B cell (primary cell): ENCODE measurements around the gene MORC4. TPM values are rescaled to one million over a fixed set of nuclear protein-coding genes. Genes with fewer than 3 reads are reported as not detected.

ENCODE experiments used
- ATAC-seq: fragments of 200-7000 bp; cut with Tn5 transposase; one replicate; pipeline ENCODE4 v1.10.0; 2021; ENCODE audit warnings: low read depth, mild to moderate bottlenecking, moderate number of reproducible peaks, moderate library complexity
- CTCF ChIA-PET: fragments of 350-600 bp; sonication (Branson Sonifier 250); formaldehyde crosslinking; loops from one replicate; lab custom pipeline; 2021; ENCODE audit warnings: antibody characterized with exemption, inconsistent platforms; lab: Charles Lee
- POLR2A ChIA-PET: fragments of 350-600 bp; sonication (Branson Sonifier 250); formaldehyde crosslinking; loops from one replicate; lab custom pipeline; 2021; ENCODE audit warnings: antibody characterized with exemption; lab: Charles Lee
- DNase-seq: peaks from one replicate; pipeline ENCODE4 v3.0.0; 2013
- H2AFZ ChIP-seq: 2 replicates; pipeline ENCODE4 v1.6.1; 2012; ENCODE audit warnings: mild to moderate bottlenecking, low read depth, low read length; ENCODE audit not compliant: insufficient read depth, poor library complexity, severe bottlenecking
- H3K27ac ChIP-seq, 2 donors: 1 replicate in 1 of 2; 2 replicates in 1 of 2; pipeline ENCODE4 v1.5.1; 2012 to 2013; ENCODE audit warnings: low read length in 2 of 2, mild to moderate bottlenecking in 2 of 2, moderate library complexity in 1 of 2
- H3K27me3 ChIP-seq, 4 experiments: fragments of 200-600 bp in 1 of 4; sonication (generic) in 1 of 4; replicated peaks in 1 of 4; 1 replicate in 2 of 4; 2 replicates in 2 of 4; pipeline versions ENCODE4 v1.6.1 to v1.7.0; 2013 to 2016; ENCODE audit warnings: low read length in 3 of 4, mild to moderate bottlenecking in 2 of 4, mixed read lengths in 1 of 4, moderate library complexity in 1 of 4; ENCODE audit not compliant: insufficient read depth in 4 of 4, control insufficient read depth in 3 of 4; ENCODE audit errors: control extremely low read depth in 1 of 4
- H3K36me3 ChIP-seq, 2 experiments: replicated peaks in 1 of 2; 1 replicate in 1 of 2; 2 replicates in 1 of 2; pipeline versions ENCODE4 v1.6.1 to v1.7.1; 2013; ENCODE audit warnings: low read length in 1 of 2; ENCODE audit not compliant: insufficient read depth in 2 of 2, control insufficient read depth in 1 of 2; ENCODE audit errors: control extremely low read depth in 1 of 2, extremely low read depth in 1 of 2
- H3K4me1 ChIP-seq, 2 donors: fragments of 200-600 bp in 1 of 2; sonication (generic) in 1 of 2; 1 replicate in 1 of 2; 2 replicates in 1 of 2; pipeline versions ENCODE4 v1.5.1 to v1.6.1; 2013 to 2017; ENCODE audit warnings: low read length in 2 of 2; ENCODE audit not compliant: control insufficient read depth in 2 of 2, insufficient read depth in 2 of 2
- H3K4me2 ChIP-seq: replicated peaks from 2 replicates; pipeline ENCODE3; 2012; ENCODE audit warnings: mild to moderate bottlenecking, low read depth, low read length; ENCODE audit not compliant: poor library complexity, severe bottlenecking
- H3K4me3 ChIP-seq, 5 experiments: fragments of 200-600 bp in 1 of 5; sonication (generic) in 1 of 5; 1 replicate in 3 of 5; 2 replicates in 2 of 5; pipeline versions ENCODE4 v1.5.1 to v1.7.0; 2011 to 2016; ENCODE audit warnings: low read length in 4 of 5, mild to moderate bottlenecking in 4 of 5, low read depth in 2 of 5, control low read depth in 1 of 5, moderate library complexity in 1 of 5; ENCODE audit not compliant: insufficient read depth in 1 of 5; ENCODE audit errors: control extremely low read depth in 1 of 5, extremely low read depth in 1 of 5
- H3K79me2 ChIP-seq: fragments of 200-600 bp; sonication (generic); one replicate; pipeline ENCODE4 v1.6.0; 2016; ENCODE audit warnings: low read length; ENCODE audit not compliant: control insufficient read depth, insufficient read depth
- H3K9ac ChIP-seq: fragments of 200-600 bp; sonication (generic); 2 replicates; pipeline ENCODE4 v1.6.1; 2017; ENCODE audit warnings: mild to moderate bottlenecking, low read length, moderate library complexity
- H3K9me3 ChIP-seq, 3 donors: one replicate each; pipeline versions ENCODE4 v1.6.1 to v1.7.1; 2013; ENCODE audit warnings: low read length in 2 of 3; ENCODE audit not compliant: control insufficient read depth in 2 of 3, insufficient read depth in 1 of 3; ENCODE audit errors: control extremely low read depth in 1 of 3
- H4K20me1 ChIP-seq: 2 replicates; pipeline ENCODE4 v1.6.0; 2012; ENCODE audit warnings: mild to moderate bottlenecking, low read length; ENCODE audit not compliant: insufficient read depth, control insufficient read depth, poor library complexity, severe bottlenecking
- H3K27ac Mint-ChIP-seq: one replicate; pipeline ENCODE4 v1.8.0; 2021; ENCODE audit warnings: mixed read lengths
- H3K27me3 Mint-ChIP-seq: one replicate; pipeline ENCODE4 v1.8.0; 2021; ENCODE audit warnings: mixed read lengths
- H3K4me1 Mint-ChIP-seq: one replicate; pipeline ENCODE4 v1.8.0; 2021; ENCODE audit warnings: mixed read lengths
- H3K4me3 Mint-ChIP-seq: one replicate; pipeline ENCODE4 v1.8.0; 2021; ENCODE audit warnings: mixed read lengths
- H3K9me3 Mint-ChIP-seq: one replicate; pipeline ENCODE4 v1.8.0; 2022; ENCODE audit warnings: mixed read lengths; ENCODE audit not compliant: insufficient read depth
- CTCF ChIP-seq: fragments of 200-600 bp; IDR thresholded peaks from one replicate; pipeline ENCODE4 v1.8.0; 2022; ENCODE audit warnings: antibody characterized with exemption, mild to moderate bottlenecking
- EZH2 ChIP-seq: IDR thresholded peaks from 2 replicates; pipeline ENCODE4 v1.6.1; 2012; ENCODE audit warnings: borderline replicate concordance, low read depth, mild to moderate bottlenecking, moderate library complexity, low read length; ENCODE audit not compliant: insufficient read depth, poor library complexity, severe bottlenecking
- WGBS: methylation state at CpG from one replicate; pipeline ENCODE4 v1.1.5; 2013; ENCODE audit warnings: missing lambda C conversion rate; ENCODE audit not compliant: insufficient coverage; 5-methylcytosine and 5-hydroxymethylcytosine counted together
- intact Hi-C: fragments of 100-400 bp; cut with micrococcal nuclease; formaldehyde crosslinking; loops from one replicate; pipeline ENCODE4 v1.10.0; 2022
- polyA plus RNA-seq: library from polyadenylated mRNA; depleted of rRNA; stranded (reverse); fragments of >200 nt; gene quantifications from 2 replicates; pipeline ENCODE4 v1.2.3, GENCODE V29; 2012
- total RNA-seq, 2 donors: library from RNA; stranded (reverse); fragments of 120-200 nt in 1 of 2; gene quantifications; 1 replicate in 1 of 2; 2 replicates in 1 of 2; pipeline versions ENCODE4 v1.2.3 to v1.2.4, GENCODE V29; 2013 to 2022

Gene MORC4
- total and polyA plus RNA-seq, 2 donors (not counting 1 experiment from before 2014, with no cell fraction given) = 1.1 to 6.3 TPM

- no peak for ATAC-seq
- Histone ChIP-seq H3K27me3 (no peaks in the 10 kb centered on the region), H3K4me3 (no peak overlapping the region), H3K9me3 (no peaks in the 10 kb centered on the region), H2AFZ (no peak overlapping the region), H3K27ac (no peak overlapping the region), H3K4me1 (no peaks in the 10 kb centered on the region), H3K9ac (no peak overlapping the region), H3K36me3 (no peaks in the 10 kb centered on the region), H3K79me2 (no peaks in the 10 kb centered on the region), H3K4me2 (no peak overlapping the region), H4K20me1 (no peaks in the 10 kb centered on the region)
- Mint-ChIP-seq H3K27me3 (no peaks in the 10 kb centered on the region), H3K4me3 (no peak overlapping the region), H3K9me3 (no peaks in the 10 kb centered on the region), H3K27ac (no peak overlapping the region), H3K4me1 (no peaks in the 10 kb centered on the region)
- TF ChIP-seq EZH2 (no peak), CTCF (no peak)
- POLR2A ChIA-PET = no interaction called here
- CTCF ChIA-PET = no interaction called here
- intact Hi-C loops = no loop called here
- WGBS = 81% methylated on average over 3 of the region's 3 CpGs
- DNase-seq = no peak
Measured at GRCh38 chrX:106927023-106927422, 73.0 kb downstream of the MORC4 start.

- Histone ChIP-seq H3K4me2 (no peak overlapping the region), H3K79me2 (no peaks in the 10 kb centered on the region), H3K9me3 (no peaks in the 10 kb centered on the region), H3K27ac (no peak overlapping the region), H3K9ac (no peak overlapping the region), H2AFZ (no peak overlapping the region), H3K36me3 (no peaks in the 10 kb centered on the region), H3K4me1 (no peaks in the 10 kb centered on the region), H3K4me3 (no peak overlapping the region), H4K20me1 (no peaks in the 10 kb centered on the region), H3K27me3 (no peaks in the 10 kb centered on the region)
- TF ChIP-seq CTCF (no peak), EZH2 (no peak)
- no peak overlapping the region for H3K27ac Mint-ChIP-seq
- H3K4me1 Mint-ChIP-seq = no peaks in the 10 kb centered on the region
- no CpG with 5 or more reads among the region's 2 CpGs for WGBS
- POLR2A ChIA-PET = no interaction called here
- no peaks in the 10 kb centered on the region for H3K9me3 Mint-ChIP-seq
- no peak for ATAC-seq
- H3K27me3 Mint-ChIP-seq = peaks cover 11% of the 10 kb centered on the region
- intact Hi-C loops = no loop called here
- no peak for DNase-seq
- CTCF ChIA-PET = no interaction called here
- H3K4me3 Mint-ChIP-seq = no peak overlapping the region
Measured at GRCh38 chrX:106921637-106922036, 78.4 kb downstream of the MORC4 start.
